ENCODE measurements around the gene UBA6.

GRCh38 chr4:67721315-67721769 lies 20.4 kb upstream of the UBA6 start:
- no peak for TF ChIP-seq SUZ12 (IDR thresholded peaks at IDR 0.05; ENCODE audit: extremely low read depth, insufficient read depth, insufficient read length)
- TF ChIP-seq ZNF274 (IDR thresholded peaks at IDR 0.05; ENCODE audit: low read depth, low read length), result no peak

All from NT2/D1 (cell line).